ENCODE data around the gene C1QTNF5. TPM values are rescaled to one million over a fixed set of nuclear protein-coding genes. Genes with fewer than 3 reads are reported as not detected.

Gene C1QTNF5
- total and polyA plus RNA-seq, 5 donors from 2014 or later = not detected

DNA sequence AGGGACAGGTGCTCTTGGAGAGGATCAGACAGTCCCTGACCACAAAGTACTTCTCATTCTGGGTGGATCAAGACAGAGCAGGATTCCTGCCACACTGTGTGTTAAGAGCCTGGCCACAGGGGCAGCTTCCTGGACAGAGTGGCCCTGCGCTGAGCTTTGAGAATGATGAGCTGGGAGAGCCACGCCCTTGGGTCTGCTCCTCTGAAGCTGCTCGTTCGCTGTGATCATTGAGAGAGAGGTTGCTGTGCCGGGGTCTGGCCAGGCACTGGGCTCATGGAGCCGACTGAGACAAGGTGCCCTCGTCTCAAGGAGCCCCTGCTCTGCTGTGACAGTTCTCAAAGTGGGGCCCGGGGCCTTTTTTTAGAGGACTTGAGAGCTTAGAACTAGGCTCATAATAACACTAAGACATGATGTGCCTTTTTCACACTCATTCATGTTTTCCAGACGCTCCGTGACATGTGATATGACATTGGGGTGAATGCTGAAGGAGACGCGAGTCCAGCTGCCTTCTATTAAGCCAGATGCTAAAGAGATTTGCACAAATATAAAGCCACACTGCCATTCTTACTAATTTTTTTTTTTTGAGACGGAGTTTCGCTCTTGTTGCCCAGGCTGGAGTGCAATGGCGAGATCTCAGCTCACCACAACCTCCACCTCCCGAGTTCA is 7.4 kb upstream of the C1QTNF5 start:
- Histone ChIP-seq H3K4me3 (ENCODE audit: low read depth, low read length) (no peak overlapping the region), H3K4me1 (ENCODE audit: control insufficient read depth, insufficient read depth, low read length, poor library complexity, severe bottlenecking) (no peaks in the 10 kb centered on the region), H3K9me3 (ENCODE audit: control insufficient read depth in 2 of 2, low read length in 2 of 2) (no peaks in the 10 kb centered on the region), H3K27me3 (ENCODE audit: control insufficient read depth, insufficient read depth, low read length) (peaks cover 6% of the 10 kb centered on the region), H3K27ac (ENCODE audit: insufficient read depth, low read length, poor library complexity, severe bottlenecking) (no peak overlapping the region), H3K36me3 (ENCODE audit: control insufficient read depth, insufficient read depth, low read length) (no peaks in the 10 kb centered on the region)
- H3K36me3 Mint-ChIP-seq = no peaks in the 10 kb centered on the region
- H3K27ac Mint-ChIP-seq = no peak overlapping the region
- no peak overlapping the region for H3K4me3 Mint-ChIP-seq
- H3K4me1 Mint-ChIP-seq = no peaks in the 10 kb centered on the region
- DNase-seq = no peak
- H3K9me3 Mint-ChIP-seq = peaks cover 0 to 2% (median 0%) of the 10 kb centered on the region in 7 donors
- no peak for ATAC-seq (ENCODE audit: low read depth in 2 of 2)
- H3K27me3 Mint-ChIP-seq = peaks cover 53% of the 10 kb centered on the region

DNA sequence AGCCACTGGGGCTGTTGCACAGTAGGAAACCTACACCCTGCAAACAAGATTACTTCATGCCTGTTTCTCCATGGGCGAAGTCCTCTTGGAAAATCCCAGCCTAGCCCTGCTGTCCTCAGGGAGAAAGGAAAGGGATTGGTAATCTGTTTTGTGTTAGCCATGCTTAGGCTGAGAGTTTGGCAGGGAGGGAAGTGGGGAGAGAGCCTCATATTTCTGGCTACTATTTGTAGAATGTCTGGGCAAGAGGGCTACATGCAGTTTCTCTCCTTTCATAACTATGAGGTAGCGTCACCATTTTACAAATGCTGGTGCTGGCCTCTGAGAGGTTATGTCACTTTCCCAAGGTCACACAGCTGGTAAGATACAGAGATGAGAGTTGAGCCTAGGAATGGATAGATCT is 6.6 kb upstream of the C1QTNF5 start:
- no peaks in the 10 kb centered on the region for H3K9me3 ChIP-seq (ENCODE audit: control insufficient read depth in 2 of 2, low read length in 2 of 2)
- H3K27me3 ChIP-seq (ENCODE audit: control insufficient read depth, insufficient read depth, low read length) = peaks cover 4% of the 10 kb centered on the region
- Mint-ChIP-seq H3K36me3 (no peaks in the 10 kb centered on the region), H3K9me3 (peaks cover 0 to 2% (median 0%) of the 10 kb centered on the region in 7 donors), H3K4me3 (no peak overlapping the region), H3K4me1 (no peaks in the 10 kb centered on the region), H3K27ac (no peak overlapping the region), H3K27me3 (peaks cover 52% of the 10 kb centered on the region)
- no peak overlapping the region for H3K4me3 ChIP-seq (ENCODE audit: low read depth, low read length)
- no peaks in the 10 kb centered on the region for H3K4me1 ChIP-seq (ENCODE audit: control insufficient read depth, insufficient read depth, low read length, poor library complexity, severe bottlenecking)
- H3K36me3 ChIP-seq (ENCODE audit: control insufficient read depth, insufficient read depth, low read length) = no peaks in the 10 kb centered on the region
- H3K27ac ChIP-seq (ENCODE audit: insufficient read depth, low read length, poor library complexity, severe bottlenecking) = no peak overlapping the region
- no peak for ATAC-seq (ENCODE audit: low read depth in 2 of 2)
- DNase-seq = no peak

- Histone ChIP-seq H3K27me3 (ENCODE audit: control insufficient read depth, insufficient read depth, low read length) (no peaks in the 10 kb centered on the region), H3K9me3 (ENCODE audit: control insufficient read depth in 2 of 2, low read length in 2 of 2) (no peaks in the 10 kb centered on the region), H3K27ac (ENCODE audit: insufficient read depth, low read length, poor library complexity, severe bottlenecking) (no peak within 1 kb of the TSS), H3K4me3 (ENCODE audit: low read depth, low read length) (no peak within 1 kb of the TSS), H3K36me3 (ENCODE audit: control insufficient read depth, insufficient read depth, low read length) (no peaks in the 10 kb centered on the region), H3K4me1 (ENCODE audit: control insufficient read depth, insufficient read depth, low read length, poor library complexity, severe bottlenecking) (no peaks in the 10 kb centered on the region)
- peaks cover 0 to 2% (median 0%) of the 10 kb centered on the region in 7 donors for H3K9me3 Mint-ChIP-seq
- peaks cover 55% of the 10 kb centered on the region for H3K27me3 Mint-ChIP-seq
- DNase-seq (no peak), ATAC-seq (ENCODE audit: low read depth in 2 of 2) (no peak)
- H3K36me3 Mint-ChIP-seq = no peaks in the 10 kb centered on the region
- H3K4me3 Mint-ChIP-seq = peak within 1 kb of the TSS in 1 of 4 donors; percentile 10
- peak within 1 kb of the TSS in 1 of 3 donors; percentile 85 for H3K27ac Mint-ChIP-seq
- no peaks in the 10 kb centered on the region for H3K4me1 Mint-ChIP-seq
Observed at GRCh38 chr11:119346605-119347004, 5.9 kb upstream of the C1QTNF5 start, which contains the start of gene MFRP. Gene MFRP (minus strand): TSS chr11:119346705. CDS start chr11:119346513, 192 bp downstream.

DNA sequence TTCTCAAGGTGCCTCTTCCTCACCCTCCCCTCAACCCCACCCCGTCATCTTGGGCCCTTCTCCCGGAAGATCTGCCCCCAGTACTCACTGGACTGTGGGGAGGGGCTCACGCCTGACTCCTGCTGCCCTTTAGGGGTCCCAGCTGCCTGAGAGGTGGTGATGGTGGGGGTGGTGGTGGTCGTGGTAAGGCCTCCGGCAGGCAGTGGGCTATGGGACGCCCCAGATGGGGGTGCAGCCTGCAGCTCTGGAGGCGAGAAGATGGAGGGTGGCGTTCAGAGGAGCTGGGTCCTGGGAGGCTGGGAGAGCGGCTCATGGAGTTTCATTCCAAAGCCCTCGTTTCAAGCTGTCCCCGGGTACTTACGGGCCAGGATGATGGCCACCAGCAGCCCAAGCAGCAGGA is 5.0 kb upstream of the C1QTNF5 start:
- ATAC-seq (ENCODE audit: low read depth in 2 of 2) (no peak), DNase-seq (no peak)
- Histone ChIP-seq H3K36me3 (ENCODE audit: control insufficient read depth, insufficient read depth, low read length) (no peaks in the 10 kb centered on the region), H3K27me3 (ENCODE audit: control insufficient read depth, insufficient read depth, low read length) (peaks cover 4% of the 10 kb centered on the region), H3K4me3 (ENCODE audit: low read depth, low read length) (no peak overlapping the region), H3K9me3 (ENCODE audit: control insufficient read depth in 2 of 2, low read length in 2 of 2) (no peaks in the 10 kb centered on the region), H3K4me1 (ENCODE audit: control insufficient read depth, insufficient read depth, low read length, poor library complexity, severe bottlenecking) (peaks cover 3% of the 10 kb centered on the region), H3K27ac (ENCODE audit: insufficient read depth, low read length, poor library complexity, severe bottlenecking) (no peak overlapping the region)
- Mint-ChIP-seq H3K4me3 (no peak overlapping the region), H3K9me3 (peaks cover 0 to 2% (median 0%) of the 10 kb centered on the region in 7 donors), H3K36me3 (no peaks in the 10 kb centered on the region), H3K27me3 (peaks cover 57% of the 10 kb centered on the region), H3K4me1 (peaks cover 0 to 7% (median 5%) of the 10 kb centered on the region in 4 donors), H3K27ac (peak overlapping the region in 1 of 3 donors; percentile 52)

DNA sequence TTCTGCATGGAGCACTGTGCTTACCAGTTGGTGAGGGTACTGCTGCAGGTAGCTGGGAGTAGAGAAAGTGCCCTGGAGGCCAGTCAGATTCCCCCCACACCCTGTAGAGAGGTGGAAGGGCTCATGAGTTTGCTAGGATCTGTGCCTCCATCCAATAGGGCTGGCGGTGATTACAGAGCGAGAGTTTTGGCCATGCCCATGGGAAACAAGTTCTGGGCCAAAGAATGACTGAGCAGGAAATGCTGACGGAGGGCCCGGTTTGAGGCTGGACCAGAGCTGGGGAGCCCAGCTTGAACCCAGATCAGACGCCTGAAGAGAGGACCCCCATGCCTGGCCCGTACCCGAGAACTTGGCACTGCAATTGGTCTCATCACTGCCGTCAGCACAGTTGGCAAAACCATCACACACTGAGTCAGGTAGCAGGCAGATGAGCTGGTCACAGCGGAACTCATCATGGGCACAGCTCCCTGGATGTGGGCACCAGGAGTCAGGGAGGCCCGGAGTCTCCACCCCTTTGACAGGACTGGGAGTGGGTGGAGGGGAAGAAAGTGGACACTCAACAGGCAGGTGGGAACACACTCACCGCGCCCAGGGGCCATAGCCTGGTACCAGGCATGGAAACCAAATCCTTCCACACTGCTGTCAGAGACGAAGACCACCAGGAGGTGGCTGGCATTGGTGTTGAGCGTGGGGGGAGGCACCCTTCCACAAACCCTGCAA is 3.8 kb upstream of the C1QTNF5 start:
- DNase-seq (no peak), ATAC-seq (ENCODE audit: low read depth in 2 of 2) (no peak)
- Mint-ChIP-seq H3K36me3 (no peaks in the 10 kb centered on the region), H3K9me3 (peaks cover 0 to 2% (median 0%) of the 10 kb centered on the region in 7 donors), H3K4me3 (no peak overlapping the region), H3K27me3 (peaks cover 52% of the 10 kb centered on the region), H3K4me1 (peaks cover 0 to 8% (median 5%) of the 10 kb centered on the region in 4 donors), H3K27ac (peak overlapping the region in 1 of 3 donors; percentile 10)
- no peak overlapping the region for H3K27ac ChIP-seq (ENCODE audit: insufficient read depth, low read length, poor library complexity, severe bottlenecking)
- H3K4me1 ChIP-seq (ENCODE audit: control insufficient read depth, insufficient read depth, low read length, poor library complexity, severe bottlenecking) = peaks cover 15% of the 10 kb centered on the region
- H3K4me3 ChIP-seq (ENCODE audit: low read depth, low read length) = no peak overlapping the region
- H3K27me3 ChIP-seq (ENCODE audit: control insufficient read depth, insufficient read depth, low read length) = peaks cover 4% of the 10 kb centered on the region
- no peaks in the 10 kb centered on the region for H3K36me3 ChIP-seq (ENCODE audit: control insufficient read depth, insufficient read depth, low read length)
- H3K9me3 ChIP-seq (ENCODE audit: control insufficient read depth in 2 of 2, low read length in 2 of 2) = no peaks in the 10 kb centered on the region

- Histone ChIP-seq H3K36me3 (ENCODE audit: control insufficient read depth, insufficient read depth, low read length) (no peaks in the 10 kb centered on the region), H3K27me3 (ENCODE audit: control insufficient read depth, insufficient read depth, low read length) (peaks cover 4% of the 10 kb centered on the region), H3K4me3 (ENCODE audit: low read depth, low read length) (no peak overlapping the region), H3K27ac (ENCODE audit: insufficient read depth, low read length, poor library complexity, severe bottlenecking) (no peak overlapping the region), H3K4me1 (ENCODE audit: control insufficient read depth, insufficient read depth, low read length, poor library complexity, severe bottlenecking) (peaks cover 20% of the 10 kb centered on the region), H3K9me3 (ENCODE audit: control insufficient read depth in 2 of 2, low read length in 2 of 2) (no peaks in the 10 kb centered on the region)
- Mint-ChIP-seq H3K27me3 (peaks cover 59% of the 10 kb centered on the region), H3K36me3 (no peaks in the 10 kb centered on the region), H3K27ac (no peak overlapping the region), H3K4me3 (no peak overlapping the region), H3K4me1 (peaks cover 0 to 15% (median 8%) of the 10 kb centered on the region in 4 donors), H3K9me3 (peaks cover 0 to 7% (median 0%) of the 10 kb centered on the region in 7 donors)
- no peak for DNase-seq
- no peak for ATAC-seq (ENCODE audit: low read depth in 2 of 2)
Observed at GRCh38 chr11:119343726-119344125, 3.0 kb upstream of the C1QTNF5 start.

DNA sequence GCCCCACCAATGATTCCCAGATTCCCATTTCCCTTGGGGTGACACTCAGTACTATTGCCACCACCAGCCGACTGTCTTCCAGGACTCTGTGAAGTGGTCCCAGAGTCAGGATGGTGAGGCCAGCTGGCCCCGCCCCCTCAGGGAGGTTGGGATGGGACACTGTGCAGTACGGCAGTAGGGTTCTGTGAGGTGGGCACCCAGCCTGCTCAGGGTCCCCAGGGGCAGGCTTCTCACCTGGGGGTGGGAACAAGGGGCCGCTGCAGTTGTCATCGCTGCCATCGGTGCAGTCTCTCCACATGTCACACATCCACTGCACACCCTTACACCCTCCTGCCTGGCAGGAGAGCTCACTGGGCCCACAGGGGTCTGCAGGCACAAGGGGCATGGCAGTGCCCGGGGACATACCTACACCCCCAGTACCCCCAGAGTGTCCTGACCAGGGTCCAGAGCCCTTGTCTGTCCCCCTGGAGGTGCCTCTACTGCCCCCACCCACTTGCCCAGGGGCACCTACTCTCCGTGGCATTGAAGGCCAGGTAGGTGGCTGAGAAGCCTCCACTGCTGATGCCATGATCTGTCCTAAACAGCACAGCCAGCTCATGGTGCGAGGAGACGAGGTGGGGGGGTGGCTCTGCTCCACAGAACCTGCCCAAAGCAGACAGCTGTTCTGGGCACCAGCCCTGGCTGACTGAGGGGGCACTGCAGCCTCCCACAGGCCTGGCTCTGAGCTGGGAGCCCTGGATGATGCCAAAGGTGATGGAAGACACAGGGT is 1.9 kb upstream of the C1QTNF5 start:
- Histone ChIP-seq H3K36me3 (ENCODE audit: control insufficient read depth, insufficient read depth, low read length) (no peaks in the 10 kb centered on the region), H3K9me3 (ENCODE audit: control insufficient read depth in 2 of 2, low read length in 2 of 2) (no peaks in the 10 kb centered on the region), H3K27me3 (ENCODE audit: control insufficient read depth, insufficient read depth, low read length) (peaks cover 4% of the 10 kb centered on the region), H3K4me1 (ENCODE audit: control insufficient read depth, insufficient read depth, low read length, poor library complexity, severe bottlenecking) (peaks cover 25% of the 10 kb centered on the region), H3K27ac (ENCODE audit: insufficient read depth, low read length, poor library complexity, severe bottlenecking) (no peak overlapping the region), H3K4me3 (ENCODE audit: low read depth, low read length) (no peak overlapping the region)
- Mint-ChIP-seq H3K36me3 (peaks cover 3% of the 10 kb centered on the region), H3K27me3 (peaks cover 60% of the 10 kb centered on the region), H3K4me1 (peaks cover 5 to 24% (median 14%) of the 10 kb centered on the region in 4 donors), H3K27ac (no peak overlapping the region), H3K4me3 (peak overlapping the region in 1 of 4 donors; percentile 45), H3K9me3 (peaks cover 0 to 7% (median 0%) of the 10 kb centered on the region in 7 donors)
- ATAC-seq (ENCODE audit: low read depth in 2 of 2) (no peak), DNase-seq (no peak)
